ENCODE measurements around the gene LBHD1. TPM values are rescaled to one million over a fixed set of nuclear protein-coding genes. Genes with fewer than 3 reads are reported as not detected.

LBHD1 gene
- total and polyA plus RNA-seq, 2 of the 4 experiments (the other 2 are of a cell fraction), result 1.6 to 4.0 TPM

GRCh38 chr11:62689421-62690183, 17.5 kb upstream of the LBHD1 start, which contains the start of gene LRRN4CL (continued):
- TF ChIP-seq SMC3 (IDR thresholded peaks at IDR 0.05; ENCODE audit: low read depth, low read length) (no peak), MAZ (IDR thresholded peaks at IDR 0.05; ENCODE audit: borderline replicate concordance, low read depth, low read length) (peak; percentile 66; the same call in 1 of the 2 replicates), CEBPB (IDR thresholded peaks at IDR 0.05; ENCODE audit: low read depth, low read length) (peak; percentile 70)

GRCh38 chr11:62688491-62688890, 16.4 kb upstream of the LBHD1 start:
- DNase-seq, result no peak
- Histone ChIP-seq H3K4me2 (ENCODE audit: low read depth, low read length) (peak overlapping the region; percentile 2; the same call in 1 of the 2 replicates), H4K20me1 (ENCODE audit: insufficient read depth, low read length) (0 out of 2 replicates have a peak, but pooled peaks cover 6% of the 10 kb centered on the region), H4K8ac (ENCODE audit: low read depth in 2 of 2, low read length in 2 of 2) (peak overlapping the region; percentile 54 to 60; a peak in 2 of 4 replicates), H3K9me3 (ENCODE audit: control insufficient read depth, insufficient read depth, low read length) (no peaks in the 10 kb centered on the region), H3K27me3 (ENCODE audit: control insufficient read depth, insufficient read depth, low read length) (no peaks in the 10 kb centered on the region), H3K4me1 (ENCODE audit: control insufficient read depth, insufficient read depth, low read length) (peaks cover 9% of the 10 kb centered on the region; the same call in 1 of the 2 replicates), H3K9ac (ENCODE audit: low read depth, low read length) (no peak overlapping the region), H3K27ac (ENCODE audit: insufficient read depth, low read length) (no peak overlapping the region), H3K9me1 (ENCODE audit: insufficient read depth, low read length) (peaks cover 6% of the 10 kb centered on the region; the same call in 1 of the 2 replicates), H2AK5ac (ENCODE audit: low read depth, low read length) (peak overlapping the region; percentile 66), H3K4ac (ENCODE audit: low read depth, low read length) (peak overlapping the region; percentile 4; the same call in 1 of the 2 replicates), H4K5ac (ENCODE audit: low read depth, low read length) (no peak overlapping the region; the same call in 1 of the 2 replicates), H2BK20ac (ENCODE audit: low read depth, low read length) (no peak overlapping the region), H3K56ac (ENCODE audit: extremely low read depth, insufficient read depth, low read length) (no peak overlapping the region), H2BK120ac (ENCODE audit: low read depth, low read length) (no peak overlapping the region), H3K18ac (ENCODE audit: low read depth, low read length) (no peak overlapping the region), H2BK15ac (ENCODE audit: low read depth, low read length) (peak overlapping the region; percentile 4; the same call in 1 of the 3 replicates), H3K23ac (ENCODE audit: low read depth, low read length) (peak overlapping the region; percentile 5; the same call in 1 of the 2 replicates), H3K36me3 (ENCODE audit: control insufficient read depth, insufficient read depth, low read length) (peaks cover 21% of the 10 kb centered on the region), H3K79me1 (ENCODE audit: low read depth in 1 of 2, low read length in 2 of 2) (no peaks in the 10 kb centered on the region), H2AFZ (replicated peaks; ENCODE audit: low read length, poor library complexity) (peak overlapping the region; percentile 48), H3K4me3 (ENCODE audit: insufficient read depth, low read depth, low read length) (no peak overlapping the region), H4K91ac (ENCODE audit: insufficient read depth, low read depth, low read length) (peak overlapping the region; percentile 9; the same call in 1 of the 2 replicates), H2AK9ac (replicated peaks; ENCODE audit: low read depth, low read length, poor library complexity) (peak overlapping the region; percentile 73), H2BK5ac (ENCODE audit: low read depth, low read length, poor library complexity, severe bottlenecking) (no peak overlapping the region), H3K14ac (replicated peaks; ENCODE audit: low read depth, low read length) (no peak overlapping the region; the same call in 1 of the 2 replicates)
- ChIA-PET CTCF (interaction anchor here (2.0 kb wide), 1 partner anchor 9 kb away, joined by 5 read pairs; the partner anchor contains the start of gene UBXN1), POLR2A (ENCODE audit: unreplicated experiment) (no interaction called here)
- no CpG with 5 or more reads among the region's 1 CpG for WGBS, 2 experiments (ENCODE audit: extremely low coverage in 2 of 2, insufficient read length in 1 of 2)
- dilution Hi-C loops (cut with HindIII; ENCODE audit: low sequenced_read_pairs, unreplicated experiment) (no loop called here), in situ Hi-C loops (cut with MboI; ENCODE audit: low sequenced_read_pairs) (no loop called here), intact Hi-C loops (cut with micrococcal nuclease) (no loop called here)
- no peak; the same call in 1 of the 2 replicates for ATAC-seq (ENCODE audit: low read depth)
- no TSS peak for BruUV-seq (replicated peaks)
- TF ChIP-seq NFE2L2 (IDR thresholded peaks at IDR 0.05; ENCODE audit: low read depth, low read length) (no peak), FOS (IDR thresholded peaks at IDR 0.05; ENCODE audit: low read depth, low read length) (no peak), SMC3 (IDR thresholded peaks at IDR 0.05; ENCODE audit: low read depth, low read length) (no peak), CHD1 (IDR thresholded peaks at IDR 0.05; ENCODE audit: low read depth, low read length) (no peak), MXI1 (IDR thresholded peaks at IDR 0.05; ENCODE audit: borderline replicate concordance, low read depth, low read length) (no peak), CEBPB (IDR thresholded peaks at IDR 0.05; ENCODE audit: low read depth, low read length) (no peak), RAD21 (IDR thresholded peaks at IDR 0.05; ENCODE audit: low read length) (no peak), RCOR1 (IDR thresholded peaks at IDR 0.05; ENCODE audit: insufficient replicate concordance, low read length) (no peak), MAZ (IDR thresholded peaks at IDR 0.05; ENCODE audit: borderline replicate concordance, low read depth, low read length) (no peak), CTCF (conservative IDR thresholded peaks at IDR 0.05; ENCODE audit: low read depth, low read length) (no peak), MAFK (IDR thresholded peaks at IDR 0.05; ENCODE audit: low read depth, low read length) (no peak)
- TF ChIP-seq, protein P1, sequence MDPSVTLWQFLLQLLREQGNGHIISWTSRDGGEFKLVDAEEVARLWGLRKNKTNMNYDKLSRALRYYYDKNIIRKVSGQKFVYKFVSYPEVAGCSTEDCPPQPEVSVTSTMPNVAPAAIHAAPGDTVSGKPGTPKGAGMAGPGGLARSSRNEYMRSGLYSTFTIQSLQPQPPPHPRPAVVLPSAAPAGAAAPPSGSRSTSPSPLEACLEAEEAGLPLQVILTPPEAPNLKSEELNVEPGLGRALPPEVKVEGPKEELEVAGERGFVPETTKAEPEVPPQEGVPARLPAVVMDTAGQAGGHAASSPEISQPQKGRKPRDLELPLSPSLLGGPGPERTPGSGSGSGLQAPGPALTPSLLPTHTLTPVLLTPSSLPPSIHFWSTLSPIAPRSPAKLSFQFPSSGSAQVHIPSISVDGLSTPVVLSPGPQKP (IDR thresholded peaks at IDR 0.05; ENCODE audit: borderline replicate concordance, low read depth, low read length), result no peak
